ENCODE results near the gene FOXN3.

- TF ChIP-seq TAF1 (IDR thresholded peaks at IDR 0.05; ENCODE audit: borderline replicate concordance, low read depth, low read length) (no peak), CTCF (IDR thresholded peaks at IDR 0.05 in 2 of 3, conservative IDR thresholded peaks at IDR 0.05 in 1 of 3; ENCODE audit: control insufficient read depth in 2 of 3, extremely low read depth in 1 of 3, insufficient read depth in 1 of 3, low read depth in 3 of 3, low read length in 3 of 3) (no peak), ZSCAN29 (IDR thresholded peaks at IDR 0.05) (no peak), CEBPB (IDR thresholded peaks at IDR 0.05; ENCODE audit: borderline replicate concordance in 1 of 2, low read depth in 2 of 2, low read length in 2 of 2) (no peak), EP300 (IDR thresholded peaks at IDR 0.05; ENCODE audit: borderline replicate concordance in 1 of 2, control insufficient read depth in 1 of 2, low read depth in 2 of 2, low read length in 2 of 2) (no peak)
These were observed 117.4 kb downstream of the FOXN3 start for GRCh38 chr14:89299587-89299986.
